Thyroid gland (tissue), 4 donors: Measurements from ENCODE around the gene NAA15. TPM values are rescaled to one million over a fixed set of nuclear protein-coding genes. Genes with fewer than 3 reads are reported as not detected.
"Not testable (repeated sequence)": the region's sequence is repeated elsewhere in the genome, so short reads cannot be mapped to it uniquely, and the experiment has no call there.

Experiments used
- DNase-seq, 2 donors: peaks; one replicate each; pipeline ENCODE4 v3.0.0-alpha.2; 2019
- H3K27ac ChIP-seq, 3 donors: fragments of 200-600 bp; sonication (generic); 1 replicate in 2 of 3; 2 replicates in 1 of 3; pipeline ENCODE4 v1.5.1; 2016 to 2019; ENCODE audit warnings: mild to moderate bottlenecking in 1 of 3, moderate library complexity in 1 of 3
- H3K27me3 ChIP-seq: fragments of 200-600 bp; sonication (generic); one replicate; pipeline ENCODE4 v1.5.1; 2019
- H3K36me3 ChIP-seq, 2 donors: fragments of 200-600 bp; sonication (generic); one replicate each; pipeline ENCODE4 v1.5.1; 2016 to 2019
- H3K4me1 ChIP-seq, 2 donors: fragments of 200-600 bp; sonication (generic); one replicate each; pipeline ENCODE4 v1.5.1; 2017 to 2019
- H3K4me3 ChIP-seq, 3 donors: fragments of 200-600 bp; sonication (generic); replicated peaks in 1 of 3; 1 replicate in 2 of 3; 2 replicates in 1 of 3; pipeline ENCODE4 v1.5.1; 2016; ENCODE audit warnings: mild to moderate bottlenecking in 1 of 3
- H3K9me3 ChIP-seq: fragments of 200-600 bp; sonication (generic); one replicate; pipeline ENCODE4 v1.5.1; 2017
- CTCF ChIP-seq, 6 experiments: fragments of 200-600 bp in 3 of 6; fragments of 450-650 bp in 3 of 6; sonication (generic) in 3 of 6; IDR thresholded peaks; one replicate each; pipeline ENCODE4 v1.5.1; 2016 to 2019; ENCODE audit warnings: antibody characterized with exemption in 6 of 6, mild to moderate bottlenecking in 2 of 6, inconsistent platforms in 1 of 6, moderate library complexity in 1 of 6
- POLR2A ChIP-seq, 2 donors: fragments of 450-650 bp; IDR thresholded peaks; one replicate each; pipeline ENCODE4 v1.6.1; 2017; ENCODE audit warnings: antibody characterized with exemption in 2 of 2, mild to moderate bottlenecking in 2 of 2, moderate library complexity in 1 of 2
- WGBS, 2 donors: methylation state at CpG; one replicate each; pipeline ENCODE4 v1.1.5; 2017; 5-methylcytosine and 5-hydroxymethylcytosine counted together
- intact Hi-C: fragments of 100-400 bp; cut with DNase I; formaldehyde crosslinking; loops from one replicate; pipeline ENCODE4 v1.15.1; 2023
- total RNA-seq, 4 donors: library from RNA; depleted of rRNA; stranded (reverse); fragments of >200 nt; gene quantifications; one replicate each; pipeline ENCODE4 v1.2.3, GENCODE V29; 2016

Gene NAA15
- total RNA-seq, result 10 to 100 TPM; 21.7 to 47.7 (median 24.6) TPM

GRCh38 chr4:139301113-139301820 lies at the start of gene NAA15:
NAA15 (plus strand) TSS chr4:139301505; CDS start chr4:139301778, 273 bp downstream.
- 0 to 1% methylated on average over 53 to 61 of the region's 61 CpGs for WGBS, 2 donors
- Histone ChIP-seq H3K36me3 (peaks cover 0 to 6% of the 10 kb centered on the region in 2 donors), H3K27ac (peak within 1 kb of the TSS; percentile 87 to 88 (median 88)), H3K4me1 (peaks cover 20 to 23% of the 10 kb centered on the region in 2 donors), H3K9me3 (no peaks in the 10 kb centered on the region), H3K27me3 (no peaks in the 10 kb centered on the region), H3K4me3 (peak within 1 kb of the TSS; percentile 83 to 94 (median 92))
- DNase-seq, result peak; percentile 98 to 99
- intact Hi-C loops, result no loop called here
- peak; percentile 67 to 97 for TF ChIP-seq POLR2A (IDR thresholded peaks at IDR 0.05)
- no peak for TF ChIP-seq CTCF (IDR thresholded peaks at IDR 0.05)

DNA sequence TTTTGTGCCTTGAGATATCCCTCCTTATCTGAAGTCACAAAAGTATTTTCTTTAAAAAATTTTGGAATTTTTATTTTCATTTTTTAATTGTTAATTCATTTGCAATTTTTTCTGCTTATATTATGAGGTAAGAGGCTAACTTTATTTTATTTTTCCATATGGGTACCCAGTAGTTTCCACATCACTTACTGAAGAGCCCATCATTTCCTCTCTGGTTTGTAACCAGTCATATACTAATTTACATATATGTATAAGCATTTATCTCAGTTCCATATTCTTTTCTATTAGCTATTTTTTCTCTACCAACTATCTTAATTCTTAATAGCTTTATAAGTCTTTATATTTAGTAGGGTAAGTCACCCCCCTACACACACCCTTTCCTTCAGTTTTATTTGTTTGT lies 48.3 kb upstream of the NAA15 start:
- H3K4me1 ChIP-seq, result no peaks in the 10 kb centered on the region
- TF ChIP-seq POLR2A (IDR thresholded peaks at IDR 0.05) (no peak), CTCF (IDR thresholded peaks at IDR 0.05) (no peak)
- no peaks in the 10 kb centered on the region for H3K36me3 ChIP-seq
- no peaks in the 10 kb centered on the region for H3K27me3 ChIP-seq
- intact Hi-C loops, result no loop called here
- no peak overlapping the region for H3K4me3 ChIP-seq
- H3K9me3 ChIP-seq, result no peaks in the 10 kb centered on the region
- DNase-seq, result no peak
- no peak overlapping the region for H3K27ac ChIP-seq

DNA sequence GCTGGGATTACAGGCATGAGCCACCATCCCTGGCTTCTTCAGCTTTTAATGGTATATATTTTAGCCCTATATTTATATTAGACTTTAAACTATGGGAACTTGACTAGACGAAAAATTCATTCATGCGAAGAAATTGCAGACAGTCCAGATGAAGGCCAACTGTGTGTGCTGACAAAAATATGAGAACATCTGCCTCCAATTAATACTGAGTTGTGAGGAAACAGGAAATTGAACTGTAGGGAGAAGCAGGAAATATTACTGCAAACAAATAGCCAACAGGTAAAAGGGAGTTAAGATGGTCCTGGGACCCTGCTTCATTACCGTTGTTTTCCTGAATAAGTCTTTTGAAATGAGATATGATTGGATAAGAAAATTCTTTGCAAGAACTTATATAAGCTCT lies 47.6 kb upstream of the NAA15 start:
- intact Hi-C loops, result no loop called here

DNA sequence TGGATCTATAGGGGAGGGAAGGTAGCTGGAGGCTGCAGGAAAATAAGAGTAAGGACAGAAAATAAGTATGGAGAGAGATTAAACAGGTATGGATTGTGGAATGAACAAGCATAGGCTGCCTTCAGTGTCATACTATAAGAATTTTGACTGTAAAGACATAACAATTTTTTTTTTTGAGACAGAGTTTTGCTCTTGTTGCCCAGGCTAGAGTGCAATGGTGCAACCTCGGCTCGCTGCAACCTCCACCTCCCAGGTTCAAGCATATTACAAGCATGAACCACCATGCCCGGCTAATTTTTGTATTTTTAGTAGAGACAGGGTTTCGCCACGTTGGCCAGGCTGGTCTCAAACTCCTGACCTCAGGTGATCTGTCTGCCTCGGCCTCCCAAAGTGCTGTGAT lies 45.7 kb upstream of the NAA15 start:
- intact Hi-C loops, H3K4me3 ChIP-seq, H3K9me3 ChIP-seq, H3K4me1 ChIP-seq, DNase-seq, H3K36me3 ChIP-seq, H3K27me3 ChIP-seq, H3K27ac ChIP-seq: not testable (repeated sequence)
- 89 to 92% methylated on average over 6 of the region's 6 CpGs for WGBS, 2 donors

More for the DNA sequence above, 47.6 kb upstream of the NAA15 start:
- H3K36me3 ChIP-seq, result no peaks in the 10 kb centered on the region
- no peak overlapping the region for H3K27ac ChIP-seq
- WGBS, 2 donors, result 81 to 86% methylated on average over 3 of the region's 3 CpGs
- no peak overlapping the region for H3K4me3 ChIP-seq
- DNase-seq, result no peak
- TF ChIP-seq CTCF (IDR thresholded peaks at IDR 0.05) (no peak), POLR2A (IDR thresholded peaks at IDR 0.05) (no peak)
- H3K9me3 ChIP-seq, result no peaks in the 10 kb centered on the region
- no peaks in the 10 kb centered on the region for H3K27me3 ChIP-seq
- H3K4me1 ChIP-seq, result no peaks in the 10 kb centered on the region

DNA sequence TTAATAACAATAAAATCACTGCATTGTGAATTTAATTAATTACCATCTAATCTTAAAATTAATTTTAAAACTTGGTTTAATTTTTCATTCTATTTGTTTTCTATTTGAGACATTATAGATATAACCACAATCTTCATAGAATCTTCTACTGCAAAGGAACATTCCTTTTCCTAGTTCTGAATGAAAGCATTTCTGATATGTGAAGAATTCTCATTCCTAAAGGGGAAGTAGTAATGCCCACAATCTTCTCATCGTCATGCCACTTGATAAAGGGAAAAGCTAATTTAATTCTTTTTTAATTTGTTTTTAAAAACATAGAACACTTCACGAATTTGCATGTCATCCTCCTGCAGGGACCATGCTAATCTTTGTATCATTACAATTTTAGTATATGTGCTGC lies 45.0 kb upstream of the NAA15 start:
- H3K9me3 ChIP-seq, result no peaks in the 10 kb centered on the region
- DNase-seq, result no peak
- no peaks in the 10 kb centered on the region for H3K36me3 ChIP-seq
- 60 to 65% methylated on average over 2 of the region's 2 CpGs for whole genome bisulfite sequencing, 2 donors
- H3K27ac ChIP-seq, result no peak overlapping the region
- intact Hi-C loops, result no loop called here
- H3K4me3 ChIP-seq, result no peak overlapping the region
- H3K4me1 ChIP-seq, result no peaks in the 10 kb centered on the region
- no peaks in the 10 kb centered on the region for H3K27me3 ChIP-seq
- TF ChIP-seq CTCF (IDR thresholded peaks at IDR 0.05) (no peak), POLR2A (IDR thresholded peaks at IDR 0.05) (no peak)
